H9 (cell line): ENCODE results near the gene GPC4. TPM values are rescaled to one million over a fixed set of nuclear protein-coding genes. Genes with fewer than 3 reads are reported as not detected.

Experiments
- DNase-seq: peaks from one replicate; pipeline ENCODE4 v3.0.0-alpha.2; 2017
- H2AFZ ChIP-seq: one replicate; pipeline ENCODE4 v1.6.1; 2013; ENCODE audit warnings: mild to moderate bottlenecking, low read length, control low read depth, moderate library complexity
- H2AK5ac ChIP-seq: 2 replicates; pipeline ENCODE4 v1.6.1; 2013; ENCODE audit warnings: low read length, control low read depth, mixed read lengths; ENCODE audit not compliant: insufficient read length
- H2BK120ac ChIP-seq: one replicate; pipeline ENCODE4 v1.6.1; 2013; ENCODE audit warnings: low read depth, mild to moderate bottlenecking, low read length, control low read depth, inconsistent platforms; ENCODE audit not compliant: poor library complexity, severe bottlenecking
- H2BK12ac ChIP-seq: 2 replicates; pipeline ENCODE4 v1.6.1; 2013; ENCODE audit warnings: low read length, control low read depth, mixed read lengths, low read depth; ENCODE audit not compliant: insufficient read length
- H2BK15ac ChIP-seq: 2 replicates; pipeline ENCODE4 v1.6.1; 2013; ENCODE audit warnings: low read depth, low read length, control low read depth
- H2BK20ac ChIP-seq: one replicate; pipeline ENCODE4 v1.6.1; 2013; ENCODE audit warnings: low read depth, mild to moderate bottlenecking, low read length, control low read depth, inconsistent platforms; ENCODE audit not compliant: poor library complexity, severe bottlenecking
- H2BK5ac ChIP-seq: 2 replicates; pipeline ENCODE4 v1.6.1; 2013; ENCODE audit warnings: low read length, control low read depth, mixed read lengths; ENCODE audit not compliant: insufficient read length
- H3K14ac ChIP-seq: 2 replicates; pipeline ENCODE4 v1.6.1; 2013; ENCODE audit warnings: low read length, control low read depth; ENCODE audit not compliant: insufficient read depth
- H3K18ac ChIP-seq: 2 replicates; pipeline ENCODE4 v1.6.1; 2013; ENCODE audit warnings: low read depth, mild to moderate bottlenecking, mixed read lengths, low read length, control low read depth; ENCODE audit not compliant: insufficient read length
- H3K23ac ChIP-seq: 2 replicates; pipeline ENCODE4 v1.6.1; 2013; ENCODE audit warnings: low read length, control low read depth, mixed read lengths, low read depth; ENCODE audit not compliant: insufficient read length
- H3K23me2 ChIP-seq: 2 replicates; pipeline ENCODE4 v1.6.1; 2013; ENCODE audit warnings: low read depth, mild to moderate bottlenecking, mixed read lengths, low read length, control low read depth; ENCODE audit not compliant: insufficient read length, poor library complexity, severe bottlenecking
- H3K27ac ChIP-seq: 2 replicates; pipeline ENCODE4 v1.5.1; 2013; ENCODE audit warnings: low read length, control low read depth, mixed read lengths, low read depth; ENCODE audit not compliant: insufficient read length
- H3K27me3 ChIP-seq: 2 replicates; pipeline ENCODE4 v1.6.1; 2013; ENCODE audit warnings: low read length, control low read depth, inconsistent platforms; ENCODE audit not compliant: insufficient read depth
- H3K4ac ChIP-seq: 2 replicates; pipeline ENCODE4 v1.6.1; 2013; ENCODE audit warnings: low read depth, mild to moderate bottlenecking, control low read depth, inconsistent platforms, low read length, moderate library complexity
- H3K4me1 ChIP-seq: 2 replicates; pipeline ENCODE4 v1.6.1; 2013; ENCODE audit warnings: low read length, control low read depth, inconsistent platforms; ENCODE audit not compliant: insufficient read depth
- H3K4me2 ChIP-seq: 2 replicates; pipeline ENCODE4 v1.6.1; 2013; ENCODE audit warnings: low read length, control low read depth, mixed read lengths; ENCODE audit not compliant: insufficient read length, insufficient read depth
- H3K56ac ChIP-seq: 2 replicates; pipeline ENCODE4 v1.6.1; 2013; ENCODE audit warnings: low read depth, mild to moderate bottlenecking, mixed read lengths, low read length, control low read depth; ENCODE audit not compliant: insufficient read length
- H3K79me1 ChIP-seq: 2 replicates; pipeline ENCODE4 v1.6.1; 2013; ENCODE audit warnings: low read depth, mild to moderate bottlenecking, moderate library complexity, low read length, control low read depth, inconsistent platforms; ENCODE audit not compliant: insufficient read depth, poor library complexity, severe bottlenecking
- H3K79me2 ChIP-seq: 2 replicates; pipeline ENCODE4 v1.6.1; 2013; ENCODE audit warnings: low read length, control low read depth, inconsistent platforms; ENCODE audit not compliant: insufficient read depth
- H3K9ac ChIP-seq: 2 replicates; pipeline ENCODE4 v1.6.1; 2013; ENCODE audit warnings: low read length, control low read depth, mixed read lengths; ENCODE audit not compliant: insufficient read length; ENCODE audit errors: extremely low read depth
- H3K9me3 ChIP-seq: one replicate; pipeline ENCODE4 v1.6.1; 2013; ENCODE audit warnings: low read depth, low read length, inconsistent platforms; ENCODE audit not compliant: control insufficient read depth
- H3T11ph ChIP-seq: one replicate; pipeline ENCODE4 v1.6.1; 2013; ENCODE audit warnings: mild to moderate bottlenecking, low read length, control low read depth, inconsistent platforms
- H4K20me1 ChIP-seq: one replicate; pipeline ENCODE4 v1.6.1; 2013; ENCODE audit not compliant: control insufficient read depth, insufficient read length, insufficient read depth
- H4K5ac ChIP-seq: 2 replicates; pipeline ENCODE4 v1.6.1; 2013; ENCODE audit warnings: low read depth, mild to moderate bottlenecking, mixed read lengths, low read length, control low read depth; ENCODE audit not compliant: insufficient read length
- H4K8ac ChIP-seq: replicated peaks from 2 replicates; pipeline ENCODE4 v1.6.1; 2013; ENCODE audit warnings: low read length, control low read depth, mixed read lengths, low read depth; ENCODE audit not compliant: insufficient read length
- H4K91ac ChIP-seq: 2 replicates; pipeline ENCODE4 v1.6.1; 2013; ENCODE audit warnings: low read depth, mild to moderate bottlenecking, moderate library complexity, mixed read lengths, low read length, control low read depth; ENCODE audit not compliant: insufficient read length
- H3K27ac Mint-ChIP-seq, 3 experiments: 2 replicates in 2 of 3; 3 replicates in 1 of 3; pipeline ENCODE4 v1.8.0; 2020 to 2021; ENCODE audit warnings: mixed read lengths in 3 of 3, mild to moderate bottlenecking in 1 of 3, moderate library complexity in 1 of 3
- H3K27me3 Mint-ChIP-seq: 2 replicates; pipeline ENCODE4 v1.8.0; 2021; ENCODE audit warnings: low read depth, mild to moderate bottlenecking, moderate library complexity, mixed read lengths
- H3K36me3 Mint-ChIP-seq, 3 experiments: 2 replicates in 2 of 3; 3 replicates in 1 of 3; pipeline ENCODE4 v1.8.0; 2020 to 2021; ENCODE audit warnings: low read depth in 3 of 3, mixed read lengths in 3 of 3; ENCODE audit not compliant: insufficient read depth in 1 of 3
- H3K4me1 Mint-ChIP-seq, 2 experiments: 2 replicates each; pipeline ENCODE4 v1.8.0; 2020; ENCODE audit warnings: mixed read lengths in 2 of 2
- H3K4me3 Mint-ChIP-seq, 2 experiments: 2 replicates in 1 of 2; 3 replicates in 1 of 2; pipeline ENCODE4 v1.8.0; 2020 to 2021; ENCODE audit warnings: mild to moderate bottlenecking in 2 of 2, mixed read lengths in 2 of 2, moderate library complexity in 1 of 2
- H3K9me3 Mint-ChIP-seq, 2 experiments: 2 replicates in 1 of 2; 3 replicates in 1 of 2; pipeline ENCODE4 v1.8.0; 2020; ENCODE audit warnings: mild to moderate bottlenecking in 2 of 2, mixed read lengths in 2 of 2, moderate library complexity in 1 of 2
- CTCF ChIP-seq: fragments of 200-600 bp; sonication (generic); conservative IDR thresholded peaks from 3 replicates; pipeline ENCODE4 v1.8.0; 2021; ENCODE audit warnings: antibody characterized with exemption, mild to moderate bottlenecking
- WGBS: extraction: QIAGEN DNeasy Blood & Tissue Kit; methylation state at CpG from one replicate; pipeline ENCODE4 v1.1.7; 2013; ENCODE audit warnings: missing lambda C conversion rate, low lambda C conversion rate, mixed read lengths; ENCODE audit not compliant: insufficient read length; ENCODE audit errors: extremely low coverage; 5-methylcytosine and 5-hydroxymethylcytosine counted together
- total RNA-seq: library from RNA; stranded (reverse); gene quantifications from 2 replicates; pipeline ENCODE4 v1.2.1, GENCODE V29; 2021

Gene GPC4
- total RNA-seq, 1 experiment from 2014 or later = 416 TPM

- no peak for TF ChIP-seq CTCF
- no peak overlapping the region for H3K18ac ChIP-seq
- H3K79me2 ChIP-seq = peaks cover 54% of the 10 kb centered on the region
- H3K23ac ChIP-seq = no peak overlapping the region
- peaks cover 10 to 45% (median 31%) of the 10 kb centered on the region in 3 experiments; a peak in 6 of 7 replicates for H3K36me3 Mint-ChIP-seq
- H3K9me3 ChIP-seq = no peaks in the 10 kb centered on the region
- H3K56ac ChIP-seq = no peak overlapping the region
- no peak overlapping the region for H4K91ac ChIP-seq
- H3K23me2 ChIP-seq = no peaks in the 10 kb centered on the region
- DNase-seq = no peak
- no peak overlapping the region for H2BK20ac ChIP-seq
- no peak overlapping the region for H3K9ac ChIP-seq
- H2AK5ac ChIP-seq = no peak overlapping the region
- no peak overlapping the region for H3K4me2 ChIP-seq
- no peak overlapping the region for H3K4me3 Mint-ChIP-seq
- no peak overlapping the region for H3T11ph ChIP-seq
- no peak overlapping the region for H3K14ac ChIP-seq
- WGBS = no CpG with 5 or more reads among the region's 2 CpGs
- no peak overlapping the region for H4K5ac ChIP-seq
- H3K27ac Mint-ChIP-seq = peak overlapping the region in 2 of 3 experiments; percentile 50 to 72; a peak in 3 of 7 replicates
- H4K20me1 ChIP-seq = peaks cover 2% of the 10 kb centered on the region
- no peaks in the 10 kb centered on the region for H3K27me3 ChIP-seq
- H3K79me1 ChIP-seq = peaks cover 4% of the 10 kb centered on the region
- no peak overlapping the region for H2BK15ac ChIP-seq
- no peak overlapping the region for H3K4ac ChIP-seq
- H2BK5ac ChIP-seq = no peak overlapping the region
- H3K27me3 Mint-ChIP-seq = no peaks in the 10 kb centered on the region
- no peak overlapping the region for H4K8ac ChIP-seq
- no peak overlapping the region for H2AFZ ChIP-seq
- H3K4me1 ChIP-seq = peaks cover 14% of the 10 kb centered on the region; the same call in 1 of the 2 replicates
- H2BK120ac ChIP-seq = no peak overlapping the region
- H3K4me1 Mint-ChIP-seq = peaks cover 81 to 88% of the 10 kb centered on the region in 2 experiments
- H3K9me3 Mint-ChIP-seq = no peaks in the 10 kb centered on the region
- H3K27ac ChIP-seq = no peak overlapping the region
- H2BK12ac ChIP-seq = no peak overlapping the region
Measured at GRCh38 chrX:133373386-133374079, 41.8 kb downstream of the GPC4 start.
